ENCODE measurements around the gene MIEF1. TPM values are rescaled to one million over a fixed set of nuclear protein-coding genes. Genes with fewer than 3 reads are reported as not detected.

The MIEF1 gene
- polyA plus RNA-seq, 1 donor = 34.4 TPM

DNA sequence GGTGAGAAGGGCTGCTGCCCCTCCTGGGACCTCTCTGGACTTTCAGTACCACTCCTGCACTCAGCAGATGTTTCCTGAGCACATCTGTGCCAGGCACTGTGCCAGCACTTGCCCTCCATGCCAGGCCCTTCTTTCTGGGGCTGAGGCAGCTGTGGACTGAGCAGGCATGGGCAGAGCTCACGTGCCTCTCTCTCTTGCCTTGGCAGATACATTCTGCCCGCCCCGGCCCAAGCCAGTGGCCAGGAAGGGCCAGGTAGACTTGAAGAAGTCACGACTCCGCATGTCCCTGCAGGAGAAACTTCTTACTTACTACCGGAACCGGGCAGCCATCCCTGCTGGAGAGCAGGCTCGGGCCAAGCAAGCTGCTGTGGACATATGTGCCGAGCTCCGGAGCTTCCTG is 9.9 kb downstream of the MIEF1 start:
- Histone ChIP-seq H3K36me3 (ENCODE audit: control insufficient read depth, insufficient read depth, low read length) (peaks cover 74% of the 10 kb centered on the region), H3K9me3 (ENCODE audit: control insufficient read depth, low read depth, low read length) (no peaks in the 10 kb centered on the region), H3K27me3 (ENCODE audit: control insufficient read depth, insufficient read depth, low read length) (no peaks in the 10 kb centered on the region), H3K27ac (ENCODE audit: low read length) (no peak overlapping the region), H3K4me3 (ENCODE audit: low read length) (no peak overlapping the region), H3K4me1 (ENCODE audit: control insufficient read depth, insufficient read depth, low read length) (peaks cover 9% of the 10 kb centered on the region)
- DNase-seq = no peak
- WGBS (ENCODE audit: insufficient coverage, low lambda C conversion rate) = no CpG with 5 or more reads among the region's 10 CpGs

DNA sequence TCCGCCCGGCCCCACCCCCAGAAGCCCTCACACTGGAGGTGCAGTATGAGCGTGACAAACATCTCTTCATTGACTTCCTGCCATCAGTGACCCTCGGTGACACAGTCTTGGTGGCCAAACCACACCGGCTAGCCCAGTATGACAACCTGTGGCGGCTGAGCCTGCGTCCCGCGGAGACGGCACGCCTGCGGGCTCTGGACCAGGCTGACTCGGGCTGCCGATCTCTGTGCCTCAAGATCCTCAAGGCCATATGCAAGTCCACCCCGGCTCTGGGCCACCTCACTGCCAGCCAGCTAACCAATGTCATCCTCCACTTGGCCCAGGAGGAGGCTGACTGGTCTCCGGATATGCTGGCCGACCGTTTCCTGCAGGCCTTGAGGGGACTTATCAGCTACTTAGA is 11.7 kb downstream of the MIEF1 start:
- DNase-seq = no peak
- peaks cover 76% of the 10 kb centered on the region for H3K36me3 ChIP-seq (ENCODE audit: control insufficient read depth, insufficient read depth, low read length)

DNA sequence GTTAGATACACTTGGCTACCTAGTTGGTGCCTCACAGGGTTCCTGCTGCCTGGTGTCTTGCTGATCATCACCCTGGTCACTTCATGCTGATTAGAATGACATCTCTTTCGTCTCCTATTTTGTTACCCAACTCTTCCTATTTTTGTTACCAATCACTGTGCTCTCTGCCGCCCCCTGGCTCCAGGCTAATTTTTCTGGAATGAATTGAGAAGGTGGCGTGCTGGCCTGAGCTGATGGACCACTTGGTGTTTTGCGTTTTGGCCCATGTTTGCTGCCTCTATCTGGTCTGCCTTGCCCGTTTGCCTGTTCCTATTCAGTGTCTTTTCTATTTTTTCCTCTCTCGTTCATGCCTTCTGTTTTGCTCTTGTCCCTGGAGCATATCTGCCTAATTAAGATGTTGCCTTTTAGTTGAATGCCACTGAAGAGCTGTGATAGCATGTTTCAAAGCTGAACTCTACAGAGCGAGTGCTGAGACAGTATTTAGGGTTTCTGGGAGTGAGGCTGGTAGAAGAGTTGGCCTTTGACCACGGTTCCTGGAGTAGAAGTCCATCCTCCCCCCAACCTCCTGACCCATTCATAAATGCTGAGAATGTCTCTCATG is 12.4 kb downstream of the MIEF1 start:
- Histone ChIP-seq H3K4me3 (ENCODE audit: low read length) (no peak overlapping the region), H3K4me1 (ENCODE audit: control insufficient read depth, insufficient read depth, low read length) (peaks cover 29% of the 10 kb centered on the region), H3K27ac (ENCODE audit: low read length) (peak overlapping the region; percentile 39), H3K27me3 (ENCODE audit: control insufficient read depth, insufficient read depth, low read length) (no peaks in the 10 kb centered on the region), H3K36me3 (ENCODE audit: control insufficient read depth, insufficient read depth, low read length) (peaks cover 72% of the 10 kb centered on the region), H3K9me3 (ENCODE audit: control insufficient read depth, low read depth, low read length) (peaks cover under 1% of the 10 kb centered on the region)
- peak in 1 of 2 donors; percentile 52 for DNase-seq
- 76% methylated on average over 3 of the region's 8 CpGs for WGBS (ENCODE audit: insufficient coverage, low lambda C conversion rate)

More for the DNA sequence above, 11.7 kb downstream of the MIEF1 start:
- Histone ChIP-seq H3K4me3 (ENCODE audit: low read length) (no peak overlapping the region), H3K27ac (ENCODE audit: low read length) (no peak overlapping the region), H3K9me3 (ENCODE audit: control insufficient read depth, low read depth, low read length) (no peaks in the 10 kb centered on the region), H3K4me1 (ENCODE audit: control insufficient read depth, insufficient read depth, low read length) (peaks cover 25% of the 10 kb centered on the region), H3K27me3 (ENCODE audit: control insufficient read depth, insufficient read depth, low read length) (no peaks in the 10 kb centered on the region)
- WGBS (ENCODE audit: insufficient coverage, low lambda C conversion rate) = no CpG with 5 or more reads among the region's 18 CpGs

DNA sequence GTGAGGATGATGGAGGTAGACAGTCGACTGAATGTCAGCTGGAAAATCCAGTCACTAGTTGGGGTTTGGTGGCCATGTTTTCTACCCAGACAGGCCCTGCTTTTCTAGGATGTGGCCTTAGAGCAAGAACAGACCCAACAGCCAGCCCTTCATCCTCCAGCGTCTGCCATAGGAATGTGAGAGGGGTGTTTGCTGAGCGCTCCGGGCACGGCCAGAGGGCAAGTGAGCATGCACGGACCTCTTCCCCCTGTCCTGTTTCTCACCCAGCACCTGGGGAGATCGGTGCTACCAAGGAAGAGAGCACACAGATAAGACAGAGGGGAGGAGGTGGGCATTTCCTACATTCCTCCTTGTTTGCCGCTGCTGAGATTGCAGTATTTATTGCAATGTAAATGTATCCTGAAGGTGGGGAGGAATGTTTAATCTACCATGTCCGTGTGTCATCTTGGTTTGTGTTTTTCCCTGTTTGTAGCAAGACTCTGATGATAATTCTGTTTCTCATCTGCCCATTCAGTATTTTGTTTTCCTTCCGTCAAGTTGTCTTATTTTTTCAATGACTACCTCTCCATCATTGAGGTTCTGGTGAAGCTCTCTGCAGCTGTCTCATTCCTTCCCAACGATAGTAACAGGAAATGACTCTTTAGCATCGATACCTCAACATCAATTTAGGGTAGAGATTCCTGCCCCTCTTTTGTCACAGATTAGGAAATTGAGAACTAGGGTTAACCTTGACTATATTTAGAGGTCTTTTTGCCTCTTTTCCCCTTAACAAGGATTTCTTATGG is 13.4 kb downstream of the MIEF1 start:
- Histone ChIP-seq H3K36me3 (ENCODE audit: control insufficient read depth, insufficient read depth, low read length) (peaks cover 63% of the 10 kb centered on the region), H3K27me3 (ENCODE audit: control insufficient read depth, insufficient read depth, low read length) (no peaks in the 10 kb centered on the region), H3K27ac (ENCODE audit: low read length) (no peak overlapping the region), H3K9me3 (ENCODE audit: control insufficient read depth, low read depth, low read length) (peaks cover 3% of the 10 kb centered on the region), H3K4me3 (ENCODE audit: low read length) (no peak overlapping the region), H3K4me1 (ENCODE audit: control insufficient read depth, insufficient read depth, low read length) (peaks cover 29% of the 10 kb centered on the region)
- WGBS (ENCODE audit: insufficient coverage, low lambda C conversion rate) = 94% methylated on average over 3 of the region's 12 CpGs
- no peak for DNase-seq

DNA sequence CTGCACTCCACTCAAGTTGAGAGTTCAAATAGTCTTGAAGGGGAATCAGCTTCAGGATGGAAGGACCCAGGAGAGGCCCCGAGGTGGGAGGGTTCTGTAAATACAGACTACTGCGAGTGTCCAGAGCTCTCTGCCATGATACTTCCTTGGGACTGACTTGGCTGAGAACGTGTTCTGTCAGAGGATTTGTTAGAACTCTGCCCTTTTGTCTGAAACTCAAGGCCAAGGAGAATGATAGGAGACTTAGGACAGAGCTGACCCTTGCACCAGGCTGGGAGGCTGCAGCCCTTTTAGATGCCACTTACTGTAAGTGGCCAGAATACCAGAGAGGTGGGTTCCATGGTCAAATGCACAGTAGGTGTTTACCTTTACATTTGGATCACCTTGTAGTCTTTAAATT is 15.4 kb downstream of the MIEF1 start:
- no peak for DNase-seq
- Histone ChIP-seq H3K36me3 (ENCODE audit: control insufficient read depth, insufficient read depth, low read length) (peaks cover 61% of the 10 kb centered on the region), H3K4me1 (ENCODE audit: control insufficient read depth, insufficient read depth, low read length) (peaks cover 35% of the 10 kb centered on the region), H3K4me3 (ENCODE audit: low read length) (no peak overlapping the region), H3K27ac (ENCODE audit: low read length) (no peak overlapping the region), H3K9me3 (ENCODE audit: control insufficient read depth, low read depth, low read length) (peaks cover 3% of the 10 kb centered on the region), H3K27me3 (ENCODE audit: control insufficient read depth, insufficient read depth, low read length) (no peaks in the 10 kb centered on the region)
- no CpG with 5 or more reads among the region's 3 CpGs for WGBS (ENCODE audit: insufficient coverage, low lambda C conversion rate)

DNA sequence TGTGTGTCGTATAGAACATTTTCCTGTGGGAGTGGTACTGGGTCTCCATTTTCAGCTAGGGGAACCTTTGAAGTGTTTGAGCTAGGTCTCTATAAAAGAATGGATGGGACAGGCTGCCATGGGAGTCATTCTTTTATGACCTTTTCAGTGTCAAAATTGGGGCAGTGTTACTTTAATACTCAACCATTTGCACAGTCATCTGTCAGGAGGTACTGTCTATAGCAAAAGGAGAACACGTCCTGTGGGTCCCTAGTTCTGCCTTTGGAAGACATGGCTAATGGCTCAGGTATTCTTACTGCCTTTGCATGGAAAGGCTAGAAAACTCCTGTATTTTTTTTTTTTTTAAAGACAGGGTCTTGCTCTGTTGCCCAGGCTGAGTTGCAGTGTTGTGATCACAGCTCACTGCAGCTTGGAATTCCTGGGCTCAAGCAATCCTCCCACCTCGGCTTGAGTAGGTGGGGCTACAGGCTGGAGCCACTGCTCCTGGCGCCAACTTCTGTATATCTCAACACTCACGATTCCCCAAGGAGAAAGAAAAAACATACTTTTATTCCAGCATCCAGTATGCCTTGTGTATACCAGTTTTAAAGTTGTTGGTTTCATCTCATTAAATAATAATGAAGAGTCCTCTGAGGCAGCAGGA is 16.2 kb downstream of the MIEF1 start:
- peaks cover 3% of the 10 kb centered on the region for H3K9me3 ChIP-seq (ENCODE audit: control insufficient read depth, low read depth, low read length)
- H3K4me3 ChIP-seq (ENCODE audit: low read length) = no peak overlapping the region
- peaks cover 67% of the 10 kb centered on the region for H3K36me3 ChIP-seq (ENCODE audit: control insufficient read depth, insufficient read depth, low read length)
- no peaks in the 10 kb centered on the region for H3K27me3 ChIP-seq (ENCODE audit: control insufficient read depth, insufficient read depth, low read length)
- no peak overlapping the region for H3K27ac ChIP-seq (ENCODE audit: low read length)
- no CpG with 5 or more reads among the region's 5 CpGs for WGBS (ENCODE audit: insufficient coverage, low lambda C conversion rate)
- peaks cover 43% of the 10 kb centered on the region for H3K4me1 ChIP-seq (ENCODE audit: control insufficient read depth, insufficient read depth, low read length)
- DNase-seq = no peak

DNA sequence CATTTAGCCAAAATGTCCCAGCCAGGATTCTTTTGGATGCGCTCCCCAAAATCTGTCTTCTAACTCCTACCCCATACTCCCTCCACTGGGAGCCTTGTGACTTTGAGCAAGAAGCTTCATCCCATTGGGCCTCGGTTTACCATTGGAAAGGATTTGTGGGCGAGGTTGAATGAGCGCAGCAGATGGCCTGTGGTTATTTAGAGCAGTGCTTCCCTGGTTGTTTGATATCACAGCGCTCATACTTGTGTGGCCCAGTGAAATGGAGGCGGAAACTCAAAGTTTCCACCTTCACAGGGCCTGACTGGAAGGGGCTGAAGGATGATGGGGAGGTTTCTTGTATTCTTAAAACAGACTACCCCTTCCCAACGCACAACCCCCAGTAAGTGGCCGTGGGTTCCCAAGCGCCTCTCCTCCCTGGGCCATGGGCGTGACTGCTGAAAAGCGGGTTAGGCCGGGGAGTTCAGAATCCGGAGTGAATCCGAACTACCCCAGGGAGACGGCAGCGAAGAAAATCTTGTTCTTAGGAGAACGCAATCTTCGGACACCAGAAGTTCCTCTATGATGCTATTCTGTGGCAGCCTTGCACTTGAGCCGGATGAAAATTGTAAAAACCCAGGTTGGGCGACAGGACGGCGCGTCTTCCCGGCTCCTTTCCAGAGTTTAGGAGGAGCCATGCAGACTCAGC is 17.0 kb downstream of the MIEF1 start:
- DNase-seq = no peak
- peaks cover 3% of the 10 kb centered on the region for H3K9me3 ChIP-seq (ENCODE audit: control insufficient read depth, low read depth, low read length)
- peaks cover 44% of the 10 kb centered on the region for H3K4me1 ChIP-seq (ENCODE audit: control insufficient read depth, insufficient read depth, low read length)
- H3K27ac ChIP-seq (ENCODE audit: low read length) = peak overlapping the region; percentile 100
- H3K4me3 ChIP-seq (ENCODE audit: low read length) = peak overlapping the region; percentile 100
- peaks cover 64% of the 10 kb centered on the region for H3K36me3 ChIP-seq (ENCODE audit: control insufficient read depth, insufficient read depth, low read length)
- H3K27me3 ChIP-seq (ENCODE audit: control insufficient read depth, insufficient read depth, low read length) = no peaks in the 10 kb centered on the region
- no CpG with 5 or more reads among the region's 24 CpGs for WGBS (ENCODE audit: insufficient coverage, low lambda C conversion rate)

DNA sequence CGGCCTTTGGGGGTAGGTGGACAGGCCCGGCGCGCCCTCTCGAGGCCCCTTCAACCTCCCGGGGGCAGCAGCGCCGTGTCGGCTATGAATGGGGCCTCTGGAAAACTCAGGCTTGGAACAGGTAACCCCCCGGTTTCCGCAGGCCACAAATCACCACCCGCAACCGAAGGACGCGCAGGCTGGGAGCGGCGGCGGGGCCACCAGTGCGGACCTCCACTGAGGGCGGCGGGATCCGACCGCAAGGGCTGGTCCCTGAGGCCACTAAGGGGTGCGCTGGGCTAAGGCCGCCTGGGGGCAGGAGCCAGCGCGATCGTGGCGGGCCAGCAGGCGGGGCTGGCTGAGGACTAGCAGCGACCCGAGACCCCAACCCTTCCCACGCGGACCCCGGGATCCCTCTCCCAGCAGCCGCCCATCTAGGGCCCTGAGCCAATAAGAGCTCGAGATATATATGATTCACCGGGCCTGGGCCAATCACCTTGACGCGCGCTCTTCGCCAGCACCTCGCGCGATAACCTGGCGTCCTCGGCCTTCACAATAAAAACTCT is 17.7 kb downstream of the MIEF1 start:
- Histone ChIP-seq H3K4me3 (ENCODE audit: low read length) (peak overlapping the region; percentile 100), H3K27ac (ENCODE audit: low read length) (peak overlapping the region; percentile 100), H3K36me3 (ENCODE audit: control insufficient read depth, insufficient read depth, low read length) (peaks cover 66% of the 10 kb centered on the region), H3K27me3 (ENCODE audit: control insufficient read depth, insufficient read depth, low read length) (no peaks in the 10 kb centered on the region), H3K9me3 (ENCODE audit: control insufficient read depth, low read depth, low read length) (peaks cover 3% of the 10 kb centered on the region), H3K4me1 (ENCODE audit: control insufficient read depth, insufficient read depth, low read length) (peaks cover 40% of the 10 kb centered on the region)
- no CpG with 5 or more reads among the region's 47 CpGs for WGBS (ENCODE audit: insufficient coverage, low lambda C conversion rate)
- peak; percentile 99 to 100 for DNase-seq

DNA sequence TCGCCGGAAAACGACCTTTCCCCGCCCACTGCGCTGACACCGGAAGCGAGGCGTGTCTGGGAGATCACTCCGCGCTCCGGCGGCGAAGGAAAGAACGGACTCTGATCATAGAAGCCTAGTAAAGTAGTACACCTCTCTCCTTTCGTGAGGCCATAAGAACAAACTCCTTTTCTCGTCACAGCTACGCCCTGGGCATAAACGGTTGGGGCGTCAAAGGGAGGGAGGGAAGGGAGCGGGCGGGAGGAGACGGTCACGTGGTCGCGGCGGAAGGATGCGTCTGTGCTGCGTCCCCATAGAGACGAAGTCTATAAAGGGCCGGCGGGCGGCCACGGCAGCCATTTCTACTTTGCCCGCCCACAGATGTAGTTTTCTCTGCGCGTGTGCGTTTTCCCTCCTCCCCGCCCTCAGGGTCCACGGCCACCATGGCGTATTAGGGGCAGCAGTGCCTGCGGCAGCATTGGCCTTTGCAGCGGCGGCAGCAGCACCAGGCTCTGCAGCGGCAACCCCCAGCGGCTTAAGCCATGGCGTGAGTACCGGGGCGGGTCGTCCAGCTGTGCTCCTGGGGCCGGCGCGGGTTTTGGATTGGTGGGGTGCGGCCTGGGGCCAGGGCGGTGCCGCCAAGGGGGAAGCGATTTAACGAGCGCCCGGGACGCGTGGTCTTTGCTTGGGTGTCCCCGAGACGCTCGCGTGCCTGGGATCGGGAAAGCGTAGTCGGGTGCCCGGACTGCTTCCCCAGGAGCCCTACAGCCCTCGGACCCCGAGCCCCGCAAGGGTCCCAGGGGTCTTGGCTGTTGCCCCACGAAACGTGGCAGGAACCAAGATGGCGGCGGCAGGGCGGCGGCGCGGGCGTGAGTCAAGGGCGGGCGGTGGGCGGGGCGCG is 18.4 kb downstream of the MIEF1 start, which contains the start of gene ATF4:
ATF4 (plus strand) TSS at position 337 of the 880 bp plus-strand sequence. CDS start 884 bp downstream, outside the sequence.
- Histone ChIP-seq H3K27me3 (ENCODE audit: control insufficient read depth, insufficient read depth, low read length) (no peaks in the 10 kb centered on the region), H3K27ac (ENCODE audit: low read length) (peak within 1 kb of the TSS; percentile 100), H3K4me1 (ENCODE audit: control insufficient read depth, insufficient read depth, low read length) (peaks cover 37% of the 10 kb centered on the region), H3K36me3 (ENCODE audit: control insufficient read depth, insufficient read depth, low read length) (peaks cover 62% of the 10 kb centered on the region), H3K4me3 (ENCODE audit: low read length) (peak within 1 kb of the TSS; percentile 100), H3K9me3 (ENCODE audit: control insufficient read depth, low read depth, low read length) (peaks cover 3% of the 10 kb centered on the region)
- no CpG with 5 or more reads among the region's 86 CpGs for WGBS (ENCODE audit: insufficient coverage, low lambda C conversion rate)
- peak; percentile 53 to 56 for DNase-seq

Data from large intestine (tissue), 3 donors.